Stimulated activated effector memory CD8-positive, alpha-beta T cell treated with anti-CD3 and anti-CD28 coated beads, Interleukin-12 subunit alpha, Interleukin-12 subunit beta, amount 100 ng/mL, for 72 hours (primary cell): ENCODE data around the gene GDPD2.
"Not testable (repeated sequence)": the region's sequence is repeated elsewhere in the genome, so short reads cannot be mapped to it uniquely, and the experiment has no call there.

Experiments used
- ATAC-seq: fragments of 150-1000 bp; cut with Tn5 transposase; 2 replicates; pipeline ENCODE4 v1.10.0; 2021
- DNase-seq, 2 donors: peaks; one replicate each; pipeline ENCODE4 v3.0.0; 2021 to 2022; ENCODE audit warnings: low spot score in 2 of 2
- H3K27ac Mint-ChIP-seq: one replicate; pipeline ENCODE4 v1.8.0; 2022; ENCODE audit warnings: mild to moderate bottlenecking, mixed read lengths
- H3K36me3 Mint-ChIP-seq: one replicate; pipeline ENCODE4 v1.8.0; 2022; ENCODE audit warnings: mild to moderate bottlenecking, mixed read lengths
- H3K4me1 Mint-ChIP-seq: one replicate; pipeline ENCODE4 v1.8.0; 2022; ENCODE audit warnings: mixed read lengths
- H3K4me3 Mint-ChIP-seq: one replicate; pipeline ENCODE4 v1.8.0; 2022; ENCODE audit warnings: mild to moderate bottlenecking, mixed read lengths
- H3K9me3 Mint-ChIP-seq: one replicate; pipeline ENCODE4 v1.8.0; 2022; ENCODE audit warnings: mixed read lengths

GDPD2 gene, protein sequence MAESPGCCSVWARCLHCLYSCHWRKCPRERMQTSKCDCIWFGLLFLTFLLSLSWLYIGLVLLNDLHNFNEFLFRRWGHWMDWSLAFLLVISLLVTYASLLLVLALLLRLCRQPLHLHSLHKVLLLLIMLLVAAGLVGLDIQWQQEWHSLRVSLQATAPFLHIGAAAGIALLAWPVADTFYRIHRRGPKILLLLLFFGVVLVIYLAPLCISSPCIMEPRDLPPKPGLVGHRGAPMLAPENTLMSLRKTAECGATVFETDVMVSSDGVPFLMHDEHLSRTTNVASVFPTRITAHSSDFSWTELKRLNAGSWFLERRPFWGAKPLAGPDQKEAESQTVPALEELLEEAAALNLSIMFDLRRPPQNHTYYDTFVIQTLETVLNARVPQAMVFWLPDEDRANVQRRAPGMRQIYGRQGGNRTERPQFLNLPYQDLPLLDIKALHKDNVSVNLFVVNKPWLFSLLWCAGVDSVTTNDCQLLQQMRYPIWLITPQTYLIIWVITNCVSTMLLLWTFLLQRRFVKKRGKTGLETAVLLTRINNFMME

DNA sequence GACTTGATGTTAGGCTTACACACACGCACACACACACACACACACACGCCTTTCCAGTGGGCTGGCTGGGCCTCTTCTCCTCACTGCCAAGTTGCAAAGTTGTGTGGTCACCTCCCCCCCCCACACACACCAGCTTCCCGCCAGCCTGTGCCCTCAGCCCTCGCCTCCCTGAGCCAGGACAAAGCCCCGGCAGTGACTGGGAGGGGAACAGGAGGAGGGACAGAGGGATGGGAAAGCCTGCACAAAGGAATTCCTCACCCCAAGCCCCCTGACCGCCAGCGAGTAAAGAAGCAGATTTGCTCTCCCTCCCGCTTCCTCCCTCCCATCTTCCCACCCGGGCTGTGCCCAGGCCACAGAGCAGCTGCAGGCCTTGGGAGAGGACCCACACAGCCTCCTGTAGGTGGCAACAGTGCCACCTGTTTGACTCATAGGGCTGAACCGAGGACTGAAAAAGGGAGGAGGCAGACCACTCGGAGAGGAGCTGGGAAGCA is at the start of gene GDPD2:
GDPD2 (plus strand) TSS at position 464 of the 491 bp plus-strand sequence. CDS start 1,671 bp downstream, outside the sequence.
- no peak for ATAC-seq
- no peaks in the 10 kb centered on the region for H3K9me3 Mint-ChIP-seq
- H3K36me3 Mint-ChIP-seq, result no peaks in the 10 kb centered on the region
- H3K27ac Mint-ChIP-seq, result no peak within 1 kb of the TSS
- no peak within 1 kb of the TSS for H3K4me3 Mint-ChIP-seq
- H3K4me1 Mint-ChIP-seq, result no peaks in the 10 kb centered on the region
- no peak for DNase-seq

DNA sequence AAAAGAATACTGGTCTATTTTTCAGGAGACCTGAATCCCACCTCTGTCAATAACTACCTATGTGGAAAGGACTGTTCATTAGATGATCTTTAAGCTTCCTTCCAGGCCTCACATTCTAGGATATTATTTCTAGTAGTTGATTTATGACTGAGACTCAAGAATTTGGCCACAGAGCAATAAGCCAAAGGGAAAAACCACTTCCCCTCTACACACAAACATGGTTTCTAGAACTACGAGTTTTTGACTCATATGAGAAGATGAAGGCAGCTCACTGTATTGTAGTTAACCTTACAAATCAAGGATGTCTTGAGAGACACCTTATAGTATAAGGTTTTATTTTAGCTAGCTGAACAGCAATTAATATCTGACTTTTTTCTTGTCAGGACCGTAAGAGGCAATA is 36.9 kb upstream of the GDPD2 start:
- Mint-ChIP-seq H3K4me3 (no peak overlapping the region), H3K27ac (no peak overlapping the region), H3K9me3 (no peaks in the 10 kb centered on the region), H3K36me3 (no peaks in the 10 kb centered on the region), H3K4me1 (no peaks in the 10 kb centered on the region)
- no peak for DNase-seq
- no peak for ATAC-seq

DNA sequence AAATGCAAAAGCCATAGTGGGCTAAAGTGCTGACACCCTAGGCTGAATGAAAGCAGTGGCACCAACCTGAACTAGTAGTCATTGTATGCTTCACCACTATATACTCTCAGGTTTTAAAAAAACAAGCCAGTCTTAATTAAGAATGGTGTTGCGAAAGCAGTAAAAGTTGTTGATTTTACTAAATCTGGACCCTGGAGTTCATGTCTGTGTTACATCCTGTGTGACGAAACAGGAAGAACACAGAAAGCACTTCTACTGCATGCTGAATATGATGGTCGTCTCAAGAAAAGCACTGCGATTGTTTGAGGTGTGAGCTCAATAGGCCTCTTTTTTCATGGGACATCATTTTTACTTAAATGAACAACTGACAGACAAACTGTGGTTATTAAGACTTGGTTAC is 24.2 kb upstream of the GDPD2 start:
- H3K36me3 Mint-ChIP-seq, result peaks cover 7% of the 10 kb centered on the region
- no peak overlapping the region for H3K4me3 Mint-ChIP-seq
- H3K9me3 Mint-ChIP-seq, result no peaks in the 10 kb centered on the region
- no peak for DNase-seq
- peak; percentile 65 for ATAC-seq
- no peaks in the 10 kb centered on the region for H3K4me1 Mint-ChIP-seq
- H3K27ac Mint-ChIP-seq, result peak overlapping the region; percentile 12

DNA sequence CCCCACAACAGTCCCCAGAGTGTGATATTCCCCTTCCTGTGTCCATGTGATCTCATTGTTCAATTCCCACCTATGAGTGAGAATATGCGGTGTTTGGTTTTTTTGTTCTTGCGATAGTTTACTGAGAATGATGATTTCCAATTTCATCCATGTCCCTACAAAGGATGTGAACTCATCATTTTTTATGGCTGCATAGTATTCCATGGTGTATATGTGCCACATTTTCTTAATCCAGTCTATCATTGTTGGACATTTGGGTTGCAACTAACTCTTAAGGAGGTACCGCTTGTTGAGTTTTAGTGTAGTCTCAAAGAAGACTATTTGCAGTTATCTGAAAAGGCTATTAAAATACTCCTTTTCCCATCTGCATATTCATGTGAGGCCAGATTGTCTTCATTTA is 22.9 kb upstream of the GDPD2 start:
- H3K4me3 Mint-ChIP-seq, result not testable (repeated sequence)

DNA sequence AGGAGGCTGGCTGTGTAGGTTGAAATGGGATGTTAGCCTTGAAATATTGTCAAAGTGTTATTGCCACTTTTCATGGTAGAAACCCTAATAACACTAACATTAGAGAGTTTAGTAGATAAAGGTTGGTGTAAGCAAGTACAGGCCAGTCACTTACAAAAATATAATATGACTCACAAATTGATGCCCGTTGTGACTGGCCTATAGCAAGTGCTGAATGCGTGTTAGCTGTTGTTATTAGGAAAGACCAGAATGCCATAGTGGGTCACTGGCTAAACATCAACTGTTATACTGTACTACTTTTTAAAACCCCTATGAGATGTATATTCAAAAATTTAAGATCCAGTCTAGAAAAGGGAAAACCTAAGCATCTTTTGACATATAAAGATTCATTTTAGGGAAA is 20.4 kb upstream of the GDPD2 start:
- DNase-seq (no peak), ATAC-seq (no peak)
- H3K9me3 Mint-ChIP-seq, result no peaks in the 10 kb centered on the region
- no peak overlapping the region for H3K27ac Mint-ChIP-seq
- no peak overlapping the region for H3K4me3 Mint-ChIP-seq
- H3K4me1 Mint-ChIP-seq, result no peaks in the 10 kb centered on the region
- H3K36me3 Mint-ChIP-seq, result no peaks in the 10 kb centered on the region

More for the DNA sequence above, 22.9 kb upstream of the GDPD2 start:
- not testable (repeated sequence) for H3K36me3 Mint-ChIP-seq, ATAC-seq, H3K27ac Mint-ChIP-seq, H3K9me3 Mint-ChIP-seq, DNase-seq, H3K4me1 Mint-ChIP-seq

DNA sequence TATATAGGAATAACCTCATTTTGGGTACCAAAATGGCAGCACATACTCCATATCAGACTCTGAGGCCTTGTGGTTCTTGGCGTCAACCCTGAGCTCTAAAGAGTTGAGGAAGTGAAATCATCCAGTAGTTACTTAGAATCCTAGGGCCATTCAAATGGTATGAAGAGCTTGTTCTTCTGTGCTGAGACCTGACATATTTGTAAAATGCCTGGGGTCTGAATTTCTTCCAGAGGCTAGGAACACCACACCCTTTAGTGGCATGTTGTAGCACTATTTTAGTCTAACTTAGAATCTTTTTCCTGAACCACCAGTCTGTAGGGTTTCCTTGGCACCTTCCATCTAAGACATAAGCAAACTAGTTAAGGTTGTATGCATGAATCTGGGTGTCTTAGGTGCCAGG is 18.1 kb upstream of the GDPD2 start:
- DNase-seq, result no peak
- Mint-ChIP-seq H3K9me3 (no peaks in the 10 kb centered on the region), H3K4me1 (no peaks in the 10 kb centered on the region), H3K4me3 (no peak overlapping the region), H3K36me3 (no peaks in the 10 kb centered on the region), H3K27ac (no peak overlapping the region)
- ATAC-seq, result no peak

DNA sequence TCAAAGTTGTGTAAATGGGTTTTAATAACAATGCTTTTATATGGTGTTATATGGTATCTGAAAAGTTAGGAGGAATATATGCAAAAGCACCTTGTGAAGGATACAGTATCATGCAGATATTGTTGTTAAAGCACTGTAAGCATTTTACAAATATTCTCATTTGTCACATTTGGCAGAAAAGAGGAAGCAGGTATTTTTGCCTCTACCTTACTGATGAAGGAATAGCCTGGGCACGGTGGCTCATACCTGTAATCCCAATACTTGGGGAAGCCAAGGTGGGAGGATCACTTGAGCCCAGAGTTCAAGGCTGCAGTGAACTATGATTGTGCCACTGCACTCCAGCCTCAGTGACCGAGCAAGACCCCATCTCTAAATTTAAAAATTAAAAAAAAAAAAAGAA is 12.2 kb upstream of the GDPD2 start:
- Mint-ChIP-seq H3K4me1 (no peaks in the 10 kb centered on the region), H3K9me3 (no peaks in the 10 kb centered on the region), H3K4me3 (no peak overlapping the region), H3K27ac (no peak overlapping the region), H3K36me3 (no peaks in the 10 kb centered on the region)
- no peak for DNase-seq
- no peak for ATAC-seq

DNA sequence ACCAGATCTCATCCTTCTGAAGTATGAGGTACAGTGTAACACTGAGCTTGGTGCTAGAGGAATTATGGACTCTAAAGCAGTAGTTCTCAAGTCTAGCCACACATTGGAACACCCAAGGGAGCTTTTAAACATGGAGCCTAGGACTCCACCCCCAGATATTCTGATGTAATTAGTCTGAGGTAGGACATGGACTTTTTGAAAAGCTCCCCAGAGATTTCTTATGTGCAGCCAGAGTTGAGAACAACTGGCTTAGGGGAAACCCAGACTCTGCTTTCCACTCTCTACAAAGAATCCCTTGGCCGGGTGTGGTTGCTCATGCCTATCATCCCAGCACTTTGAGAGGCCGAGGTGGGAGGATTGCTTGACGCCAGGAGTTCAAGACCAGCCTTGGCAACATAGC is 11.6 kb upstream of the GDPD2 start:
- no peaks in the 10 kb centered on the region for H3K36me3 Mint-ChIP-seq
- H3K27ac Mint-ChIP-seq, result no peak overlapping the region
- no peaks in the 10 kb centered on the region for H3K9me3 Mint-ChIP-seq
- DNase-seq, result no peak
- H3K4me3 Mint-ChIP-seq, result no peak overlapping the region
- no peak for ATAC-seq
- no peaks in the 10 kb centered on the region for H3K4me1 Mint-ChIP-seq

DNA sequence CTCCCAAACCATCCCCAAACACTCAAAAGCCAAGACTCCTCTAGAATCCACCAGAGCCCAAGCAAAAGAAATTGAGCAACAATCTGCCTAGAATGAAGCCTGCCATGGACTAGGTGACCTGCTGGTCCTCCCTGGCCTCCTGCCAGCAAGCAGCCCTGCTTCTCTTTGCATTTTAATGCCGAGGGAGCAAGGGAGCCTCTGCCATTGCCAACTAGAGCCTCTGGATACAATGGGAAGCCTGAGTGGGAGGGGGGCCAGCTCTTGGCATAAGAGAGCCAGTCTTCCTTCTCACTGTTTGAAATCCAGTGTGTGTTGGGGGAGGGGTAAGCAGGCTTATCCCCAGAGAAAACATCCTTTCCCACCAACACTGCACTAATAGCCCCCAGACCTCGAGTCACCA is 1.5 kb upstream of the GDPD2 start:
- ATAC-seq (no peak), DNase-seq (no peak)
- Mint-ChIP-seq H3K27ac (no peak overlapping the region), H3K4me3 (no peak overlapping the region), H3K9me3 (no peaks in the 10 kb centered on the region), H3K4me1 (no peaks in the 10 kb centered on the region), H3K36me3 (no peaks in the 10 kb centered on the region)

DNA sequence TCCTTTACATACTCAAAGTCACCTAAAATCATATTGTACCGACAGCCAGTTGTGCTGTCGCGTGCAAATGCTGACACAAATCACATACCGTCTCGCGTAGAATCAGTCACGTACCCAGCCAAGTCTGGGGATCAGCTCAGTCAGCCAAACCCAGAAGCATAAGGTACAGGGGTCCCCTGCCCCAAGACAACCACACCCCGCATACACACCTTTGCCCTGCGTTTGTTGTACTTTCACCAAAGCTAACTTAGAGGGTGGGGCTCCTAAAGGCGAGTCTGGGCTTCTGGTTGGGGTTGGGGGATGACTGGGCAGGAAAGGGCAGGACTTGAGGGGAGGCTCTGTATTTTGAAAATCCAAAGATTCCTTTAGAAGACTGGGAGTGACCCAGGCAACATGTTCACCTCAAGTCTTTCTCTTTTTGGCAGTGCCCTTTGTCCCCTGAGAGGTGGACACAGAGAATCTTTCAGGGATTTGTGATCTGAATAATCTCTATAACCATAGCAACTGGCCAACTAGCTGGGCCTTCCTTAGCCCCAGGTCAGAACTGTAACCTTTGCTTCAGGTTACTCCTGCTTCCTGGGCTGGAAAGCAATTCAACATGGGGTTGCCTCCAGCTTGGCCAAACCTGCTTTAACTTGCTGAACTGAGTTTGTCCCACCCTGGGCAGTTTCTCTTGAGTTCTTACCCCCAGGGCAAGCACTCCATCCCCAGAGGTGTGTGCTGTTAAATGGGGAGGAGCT is 992 bp downstream of the GDPD2 start:
- ATAC-seq (no peak), DNase-seq (no peak)
- H3K27ac Mint-ChIP-seq, result no peak overlapping the region
- H3K4me1 Mint-ChIP-seq, result no peaks in the 10 kb centered on the region
- H3K4me3 Mint-ChIP-seq, result no peak overlapping the region
- H3K9me3 Mint-ChIP-seq, result no peaks in the 10 kb centered on the region
- no peaks in the 10 kb centered on the region for H3K36me3 Mint-ChIP-seq

DNA sequence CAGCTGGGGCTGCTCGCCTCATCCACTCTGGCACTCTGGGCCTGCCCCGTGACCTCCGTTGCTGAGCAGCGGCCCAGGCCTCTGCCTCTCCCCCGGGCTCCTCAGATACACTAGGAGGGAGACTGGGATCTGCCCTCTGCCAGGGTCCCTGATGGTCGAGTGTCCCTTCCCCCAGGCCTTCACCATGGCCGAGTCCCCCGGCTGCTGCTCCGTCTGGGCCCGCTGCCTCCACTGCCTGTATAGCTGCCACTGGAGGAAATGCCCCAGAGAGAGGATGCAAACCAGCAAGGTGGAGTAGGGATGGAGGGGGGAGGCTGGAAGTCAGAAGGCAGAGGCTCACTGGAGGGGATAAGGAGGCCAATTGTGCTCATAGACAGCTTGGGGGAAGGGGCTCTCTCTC is 1.7 kb downstream of the GDPD2 start:
- Mint-ChIP-seq H3K36me3 (no peaks in the 10 kb centered on the region), H3K27ac (no peak overlapping the region), H3K4me1 (no peaks in the 10 kb centered on the region), H3K4me3 (no peak overlapping the region), H3K9me3 (no peaks in the 10 kb centered on the region)
- DNase-seq (no peak), ATAC-seq (no peak)

DNA sequence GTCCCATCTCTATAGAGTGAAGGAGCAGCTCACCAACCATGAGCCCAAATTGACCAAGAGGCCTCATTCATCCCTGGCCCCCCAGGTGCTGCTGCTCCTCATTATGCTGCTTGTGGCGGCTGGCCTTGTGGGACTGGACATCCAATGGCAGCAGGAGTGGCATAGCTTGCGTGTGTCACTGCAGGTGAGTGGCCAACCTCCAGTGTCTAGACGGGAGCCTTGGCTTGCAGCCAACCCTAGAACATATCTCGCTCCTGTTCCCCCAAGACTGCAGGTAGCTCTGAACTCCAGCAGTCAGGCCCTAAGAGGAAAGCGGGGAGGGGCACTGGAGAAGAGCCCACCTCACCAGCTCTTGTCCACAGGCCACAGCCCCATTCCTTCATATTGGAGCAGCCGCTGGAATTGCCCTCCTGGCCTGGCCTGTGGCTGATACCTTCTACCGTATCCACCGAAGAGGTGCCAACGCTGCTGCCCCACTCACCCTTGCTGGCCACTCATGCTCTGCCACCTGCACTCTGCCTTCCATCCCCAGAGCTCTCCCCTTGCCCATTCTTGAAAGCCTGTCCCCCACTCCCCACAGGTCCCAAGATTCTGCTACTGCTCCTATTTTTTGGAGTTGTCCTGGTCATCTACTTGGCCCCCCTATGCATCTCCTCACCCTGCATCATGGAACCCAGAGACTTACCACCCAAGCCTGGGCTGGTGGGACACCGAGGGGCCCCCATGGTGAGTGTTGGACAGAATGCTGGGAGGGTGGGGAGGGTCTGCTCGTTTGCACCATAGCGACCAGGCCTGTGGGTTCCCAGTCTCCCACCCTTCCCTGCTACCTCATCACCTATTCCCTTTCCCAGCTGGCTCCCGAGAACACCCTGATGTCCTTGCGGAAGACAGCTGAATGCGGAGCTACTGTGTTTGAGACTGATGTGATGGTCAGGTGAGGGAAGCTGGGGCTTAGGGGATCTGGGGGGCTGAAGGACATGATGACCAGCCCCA is 3.5 kb downstream of the GDPD2 start:
- Mint-ChIP-seq H3K36me3 (no peaks in the 10 kb centered on the region), H3K9me3 (no peaks in the 10 kb centered on the region), H3K27ac (no peak overlapping the region), H3K4me3 (no peak overlapping the region), H3K4me1 (no peaks in the 10 kb centered on the region)
- DNase-seq (no peak), ATAC-seq (no peak)

DNA sequence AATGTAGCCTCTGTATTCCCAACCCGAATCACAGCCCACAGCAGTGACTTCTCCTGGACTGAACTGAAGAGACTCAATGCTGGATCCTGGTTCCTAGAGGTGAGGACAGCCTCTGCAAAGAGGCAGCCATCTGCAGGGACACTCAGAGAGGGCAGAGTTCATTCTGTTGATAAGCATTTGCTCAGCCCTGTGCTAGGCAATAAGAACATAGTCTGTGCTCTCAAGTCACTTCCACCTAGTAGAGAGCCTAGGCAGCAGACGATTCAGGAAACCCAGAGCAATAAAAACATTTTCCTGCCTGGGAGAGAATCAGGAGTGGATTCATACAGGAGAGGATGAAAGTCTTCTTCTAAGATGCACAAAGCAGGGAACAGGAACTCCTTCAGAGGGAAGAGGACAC is 4.3 kb downstream of the GDPD2 start:
- Mint-ChIP-seq H3K4me1 (no peaks in the 10 kb centered on the region), H3K4me3 (no peak overlapping the region), H3K9me3 (no peaks in the 10 kb centered on the region), H3K27ac (no peak overlapping the region), H3K36me3 (no peaks in the 10 kb centered on the region)
- ATAC-seq (no peak), DNase-seq (no peak)

DNA sequence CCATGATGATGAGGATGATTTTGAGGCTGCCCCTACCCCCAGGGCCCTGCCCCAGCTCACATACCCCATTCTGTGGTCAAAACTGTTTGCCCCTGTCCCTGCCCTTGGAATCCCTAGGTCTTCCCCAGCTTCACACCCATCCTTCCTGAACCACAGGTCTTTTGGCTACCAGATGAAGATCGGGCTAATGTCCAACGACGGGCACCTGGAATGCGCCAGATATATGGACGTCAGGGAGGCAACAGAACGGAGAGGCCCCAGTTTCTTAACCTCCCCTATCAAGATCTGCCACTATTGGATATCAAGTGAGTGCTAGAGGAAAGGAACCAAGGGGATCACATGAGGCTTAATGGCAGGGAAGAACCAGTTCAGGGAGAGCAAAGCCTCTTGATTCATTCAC is 6.6 kb downstream of the GDPD2 start:
- Mint-ChIP-seq H3K4me1 (peaks cover 1% of the 10 kb centered on the region), H3K9me3 (no peaks in the 10 kb centered on the region), H3K27ac (no peak overlapping the region), H3K4me3 (no peak overlapping the region), H3K36me3 (peaks cover 6% of the 10 kb centered on the region)
- ATAC-seq (no peak), DNase-seq (no peak)
